DND-41 (cell line): Measurements from ENCODE around the gene FNDC11.

ENCODE experiments used
- EZH2 ChIP-seq: IDR thresholded peaks from 3 replicates; pipeline ENCODE4 v1.6.1; 2012; ENCODE audit warnings: borderline replicate concordance, low read depth, mild to moderate bottlenecking, moderate library complexity, low read length, inconsistent platforms; ENCODE audit not compliant: severe bottlenecking
- TF ChIP-seq, protein P1 (sequence below): IDR thresholded peaks from 2 replicates; pipeline ENCODE4 v1.5.1; 2012; ENCODE audit warnings: borderline replicate concordance, low read length, moderate library complexity, mild to moderate bottlenecking; ENCODE audit not compliant: poor library complexity, severe bottlenecking; ENCODE audit errors: extremely low read depth

DNA sequence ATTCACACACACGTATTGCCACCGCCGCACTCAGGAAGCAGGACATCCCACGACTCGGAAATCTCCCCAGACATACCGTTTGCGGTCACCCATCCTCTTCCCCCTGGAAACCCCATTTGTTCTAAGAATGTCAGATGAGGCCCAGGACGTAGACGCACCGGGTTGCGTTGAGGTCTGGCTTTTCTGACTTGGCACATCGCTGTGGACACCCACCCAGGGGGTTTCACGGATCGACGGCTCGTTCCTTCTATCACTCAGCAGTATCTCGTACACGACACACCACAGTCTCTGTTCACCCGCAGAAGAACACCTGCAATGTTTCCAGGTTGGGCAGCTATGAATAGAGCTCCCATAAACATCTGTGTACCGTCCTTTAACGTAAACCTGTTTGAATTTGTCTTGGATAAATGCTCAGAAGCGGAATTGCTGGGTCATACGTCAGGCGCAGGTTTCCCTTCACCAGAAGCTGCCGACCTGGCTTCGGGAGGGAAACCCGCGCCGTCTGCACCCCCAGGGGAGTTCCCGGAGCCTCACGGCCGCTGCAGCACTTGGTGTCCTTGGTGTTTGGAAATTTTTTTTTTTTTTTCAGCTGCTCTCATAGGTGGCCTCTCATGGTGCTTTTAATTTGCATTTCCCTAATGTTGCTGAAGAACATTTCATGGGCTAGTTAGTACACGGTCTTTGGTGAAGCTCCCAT, 45.7 kb upstream of the FNDC11 start:
- TF ChIP-seq, protein P1, sequence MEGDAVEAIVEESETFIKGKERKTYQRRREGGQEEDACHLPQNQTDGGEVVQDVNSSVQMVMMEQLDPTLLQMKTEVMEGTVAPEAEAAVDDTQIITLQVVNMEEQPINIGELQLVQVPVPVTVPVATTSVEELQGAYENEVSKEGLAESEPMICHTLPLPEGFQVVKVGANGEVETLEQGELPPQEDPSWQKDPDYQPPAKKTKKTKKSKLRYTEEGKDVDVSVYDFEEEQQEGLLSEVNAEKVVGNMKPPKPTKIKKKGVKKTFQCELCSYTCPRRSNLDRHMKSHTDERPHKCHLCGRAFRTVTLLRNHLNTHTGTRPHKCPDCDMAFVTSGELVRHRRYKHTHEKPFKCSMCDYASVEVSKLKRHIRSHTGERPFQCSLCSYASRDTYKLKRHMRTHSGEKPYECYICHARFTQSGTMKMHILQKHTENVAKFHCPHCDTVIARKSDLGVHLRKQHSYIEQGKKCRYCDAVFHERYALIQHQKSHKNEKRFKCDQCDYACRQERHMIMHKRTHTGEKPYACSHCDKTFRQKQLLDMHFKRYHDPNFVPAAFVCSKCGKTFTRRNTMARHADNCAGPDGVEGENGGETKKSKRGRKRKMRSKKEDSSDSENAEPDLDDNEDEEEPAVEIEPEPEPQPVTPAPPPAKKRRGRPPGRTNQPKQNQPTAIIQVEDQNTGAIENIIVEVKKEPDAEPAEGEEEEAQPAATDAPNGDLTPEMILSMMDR, result no peak
- TF ChIP-seq EZH2, result no peak
